Endothelial cell of umbilical vein (primary cell): ENCODE data around the gene DAG1.

Experiments
- EZH2 ChIP-seq: IDR thresholded peaks from 2 replicates; pipeline ENCODE4 v1.6.1; 2012; ENCODE audit warnings: borderline replicate concordance, low read depth, mild to moderate bottlenecking, moderate library complexity, low read length, inconsistent platforms; ENCODE audit not compliant: severe bottlenecking
- JUN ChIP-seq: IDR thresholded peaks from 2 replicates; pipeline ENCODE4 v1.6.1; 2011; ENCODE audit warnings: borderline replicate concordance, low read depth; ENCODE audit not compliant: insufficient read length, insufficient read depth
- MYC ChIP-seq: IDR thresholded peaks from one replicate; pipeline ENCODE4 v1.6.1; 2011; ENCODE audit warnings: mild to moderate bottlenecking, low read depth, low read length
- POLR2A ChIP-seq: IDR thresholded peaks from 2 replicates; pipeline ENCODE4 v1.6.1; 2012; ENCODE audit warnings: low read depth, mild to moderate bottlenecking, control low read depth, low read length
- POLR2AphosphoS5 ChIP-seq: IDR thresholded peaks from 2 replicates; pipeline ENCODE4 v1.6.1; 2012; ENCODE audit warnings: low read depth, mild to moderate bottlenecking, control low read depth, low read length, moderate library complexity; ENCODE audit not compliant: insufficient read depth
- TF ChIP-seq, protein P1 (sequence below), 2 donors: IDR thresholded peaks; 1 replicate in 1 of 2; 2 replicates in 1 of 2; pipeline ENCODE4 v1.5.1; 2011; ENCODE audit warnings: low read length in 2 of 2, mild to moderate bottlenecking in 2 of 2, moderate library complexity in 2 of 2, control low read depth in 1 of 2, inconsistent platforms in 1 of 2, low read depth in 1 of 2; ENCODE audit not compliant: insufficient read depth in 1 of 2; ENCODE audit errors: extremely low read depth in 1 of 2
- TF ChIP-seq, protein P2 (sequence below): IDR thresholded peaks from 2 replicates; pipeline ENCODE4 v1.6.1; 2011; ENCODE audit not compliant: insufficient read depth, insufficient read length

DNA sequence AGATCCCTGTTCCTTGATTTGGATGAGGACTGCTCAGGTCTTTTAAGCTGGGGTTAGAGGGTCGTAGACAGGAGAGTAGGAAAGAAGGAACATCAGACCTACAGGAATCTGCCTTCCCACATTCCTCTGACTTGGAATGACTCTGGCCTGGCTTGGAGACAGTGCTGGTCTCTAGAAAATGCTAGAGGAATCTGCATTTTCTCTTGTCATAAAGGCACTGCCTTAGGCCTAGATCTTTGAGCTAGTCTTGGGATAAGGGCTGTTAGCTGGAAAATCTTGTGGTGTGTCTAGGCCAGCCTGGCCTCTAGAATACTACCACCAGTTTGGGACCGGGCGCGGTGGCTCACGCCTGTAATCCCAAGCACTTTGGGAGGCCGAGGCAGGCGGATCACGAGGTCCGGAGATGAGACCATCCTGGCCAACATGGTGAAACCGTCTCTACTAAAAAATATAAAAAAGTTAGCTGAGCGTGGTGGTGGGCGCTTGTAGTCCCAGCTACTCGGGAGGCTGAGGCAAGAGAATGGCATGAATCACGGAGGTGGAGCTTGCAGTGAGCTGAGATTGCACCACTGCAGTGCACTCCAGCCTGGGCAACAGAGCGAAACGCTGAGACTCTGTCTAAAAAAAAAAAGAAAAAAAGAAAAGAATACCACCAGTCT lies 66.9 kb downstream of the DAG1 start:
- TF ChIP-seq, protein P1, sequence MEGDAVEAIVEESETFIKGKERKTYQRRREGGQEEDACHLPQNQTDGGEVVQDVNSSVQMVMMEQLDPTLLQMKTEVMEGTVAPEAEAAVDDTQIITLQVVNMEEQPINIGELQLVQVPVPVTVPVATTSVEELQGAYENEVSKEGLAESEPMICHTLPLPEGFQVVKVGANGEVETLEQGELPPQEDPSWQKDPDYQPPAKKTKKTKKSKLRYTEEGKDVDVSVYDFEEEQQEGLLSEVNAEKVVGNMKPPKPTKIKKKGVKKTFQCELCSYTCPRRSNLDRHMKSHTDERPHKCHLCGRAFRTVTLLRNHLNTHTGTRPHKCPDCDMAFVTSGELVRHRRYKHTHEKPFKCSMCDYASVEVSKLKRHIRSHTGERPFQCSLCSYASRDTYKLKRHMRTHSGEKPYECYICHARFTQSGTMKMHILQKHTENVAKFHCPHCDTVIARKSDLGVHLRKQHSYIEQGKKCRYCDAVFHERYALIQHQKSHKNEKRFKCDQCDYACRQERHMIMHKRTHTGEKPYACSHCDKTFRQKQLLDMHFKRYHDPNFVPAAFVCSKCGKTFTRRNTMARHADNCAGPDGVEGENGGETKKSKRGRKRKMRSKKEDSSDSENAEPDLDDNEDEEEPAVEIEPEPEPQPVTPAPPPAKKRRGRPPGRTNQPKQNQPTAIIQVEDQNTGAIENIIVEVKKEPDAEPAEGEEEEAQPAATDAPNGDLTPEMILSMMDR (IDR thresholded peaks at IDR 0.05; ENCODE audit: extremely low read depth in 1 of 2, insufficient read depth in 1 of 2, low read depth in 1 of 2, low read length in 2 of 2) = no peak
- TF ChIP-seq POLR2AphosphoS5 (no peak), POLR2A (no peak), JUN (no peak), EZH2 (no peak), MYC (no peak)
- TF ChIP-seq, protein P2, sequence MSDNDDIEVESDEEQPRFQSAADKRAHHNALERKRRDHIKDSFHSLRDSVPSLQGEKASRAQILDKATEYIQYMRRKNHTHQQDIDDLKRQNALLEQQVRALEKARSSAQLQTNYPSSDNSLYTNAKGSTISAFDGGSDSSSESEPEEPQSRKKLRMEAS = no peak
